Stimulated activated CD4-positive, alpha-beta T cell treated with anti-CD3 and anti-CD28 coated beads, Interleukin-15, amount 100 ng/mL, for 1 hour (primary cell): Measurements from ENCODE around the gene GLRA1.

Source experiments
- DNase-seq, 2 donors: peaks; one replicate each; pipeline ENCODE4 v3.0.0-alpha.2; 2020; ENCODE audit warnings: low read depth in 1 of 2, low spot score in 1 of 2

GLRA1 gene

DNA sequence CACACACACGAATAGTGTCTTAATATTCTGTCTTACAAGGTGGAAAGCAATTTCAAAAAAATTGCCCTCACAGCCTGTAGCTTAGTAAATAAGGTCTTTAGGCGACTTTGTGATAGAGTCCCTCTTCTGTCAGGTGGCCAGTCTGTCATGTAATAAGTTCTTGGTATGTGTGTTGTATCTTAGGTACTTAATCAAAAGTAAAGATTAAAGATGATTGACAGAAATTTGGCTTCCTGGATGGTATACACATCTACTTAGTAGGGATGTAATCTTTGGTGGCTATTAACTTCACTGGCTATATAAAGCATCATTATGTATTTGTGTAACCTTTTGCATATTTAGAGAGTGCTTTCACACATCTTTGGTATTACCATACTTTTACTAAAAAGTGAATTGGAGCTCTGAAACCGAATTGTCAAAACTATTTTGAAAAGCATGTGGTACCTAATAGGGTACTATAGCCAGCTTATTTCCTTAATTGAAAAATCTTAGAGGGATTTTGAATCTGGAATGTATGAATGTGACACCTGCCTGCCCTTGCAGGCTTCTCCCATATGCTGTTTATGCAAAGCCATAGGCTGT is 149.5 kb downstream of the GLRA1 start:
- no peak for DNase-seq

GRCh38 chr5:151773951-151774350 is 150.7 kb downstream of the GLRA1 start:
- no peak for DNase-seq

- DNase-seq: no peak
Observed at GRCh38 chr5:151772846-151773561, 151.6 kb downstream of the GLRA1 start.
